Measurements from ENCODE around the gene CAMTA1. TPM values are rescaled to one million over a fixed set of nuclear protein-coding genes. Genes with fewer than 3 reads are reported as not detected.

CAMTA1 gene
- total and polyA plus RNA-seq, 9 of the 15 experiments (the other 6 are each of a cell fraction or from before 2014, with no cell fraction given) = 43.9 to 161 (median 65.9) TPM

- TF ChIP-seq SOX6 (IDR thresholded peaks at IDR 0.05) (no peak), ZKSCAN1 (IDR thresholded peaks at IDR 0.05; ENCODE audit: low read depth, low read length) (no peak), ZNF133 (CRISPR knock-in tag; IDR thresholded peaks at IDR 0.05) (no peak), HOXB6 (CRISPR knock-in tag; IDR thresholded peaks at IDR 0.05; ENCODE audit: borderline replicate concordance) (no peak), SETDB1 (IDR thresholded peaks at IDR 0.05; ENCODE audit: low read length) (no peak), ZNF274 (IDR thresholded peaks at IDR 0.05; ENCODE audit: borderline replicate concordance, low read depth, low read length) (no peak), RBFOX2 (IDR thresholded peaks at IDR 0.05; ENCODE audit: low read depth, low read length) (no peak), TCF7 (IDR thresholded peaks at IDR 0.05; ENCODE audit: borderline replicate concordance) (no peak)
Observed at GRCh38 chr1:7513081-7513480, 727.8 kb downstream of the CAMTA1 start (continued).

DNA sequence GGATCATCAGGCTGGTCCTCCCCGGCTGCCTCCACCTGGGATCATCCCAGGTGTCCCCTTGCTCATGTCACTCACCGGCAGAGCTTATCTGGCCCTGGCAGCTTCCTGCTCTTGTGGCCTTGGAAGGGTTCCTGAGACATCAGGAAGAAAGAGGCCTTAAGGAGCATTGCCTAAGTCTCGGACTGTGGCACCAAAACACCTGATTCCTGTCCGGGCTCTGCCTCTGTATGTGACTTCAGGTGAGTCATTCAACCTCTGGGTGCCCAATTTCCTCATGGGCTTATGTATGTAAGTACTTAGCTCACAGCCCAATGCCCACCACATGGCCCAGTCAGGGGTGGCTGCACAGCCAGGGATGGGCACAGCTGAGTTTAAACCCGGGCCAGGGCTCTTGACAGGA lies 729.9 kb downstream of the CAMTA1 start:
- intact Hi-C loops (cut with micrococcal nuclease) = no loop called here
- no peak overlapping the region for H3K27ac ChIP-seq (ENCODE audit: extremely low read depth, low read depth, low read length)
- ChIA-PET CTCF (ENCODE audit: low intra/inter-chr PET ratio) (no interaction called here), POLR2A (interaction anchor here (1.1 kb wide), 1 partner anchor 20 kb away, joined by 3 read pairs; no protein-coding TSS in a partner anchor)
- ATAC-seq = no peak
- no peaks in the 10 kb centered on the region for H3K79me2 ChIP-seq (ENCODE audit: control insufficient read depth, insufficient read depth, low read length)
- BruUV-seq (replicated peaks) = no TSS peak
- no peak for DNase-seq (ENCODE audit: extremely low read depth in 1 of 4, low spot score in 3 of 4)
- no peak overlapping the region; a peak in 1 of 4 replicates for H3K9ac ChIP-seq (ENCODE audit: insufficient read depth in 1 of 2, low read depth in 2 of 2, low read length in 2 of 2)
- no peaks in the 10 kb centered on the region for H3K4me1 ChIP-seq (replicated peaks in 1 of 2; ENCODE audit: control insufficient read depth in 2 of 2, insufficient read depth in 2 of 2, low read length in 2 of 2)
- no peak overlapping the region for H2AFZ ChIP-seq (ENCODE audit: low read depth, low read length)
- no peaks in the 10 kb centered on the region for H3K9me1 ChIP-seq (ENCODE audit: control insufficient read depth, insufficient read depth, low read length)
- peaks cover 4% of the 10 kb centered on the region; the same call in 1 of the 2 replicates for H4K20me1 ChIP-seq (replicated peaks; ENCODE audit: control insufficient read depth, insufficient read depth, low read length)
- in situ Hi-C loops (cut with MboI) = no loop called here
- WGBS (ENCODE audit: insufficient coverage, low coverage, missing lambda C conversion rate) = 3% methylated on average over 5 of the region's 5 CpGs
- FAIRE-seq = no peak
- H3K4me2 ChIP-seq (ENCODE audit: insufficient read depth, low read length) = no peak overlapping the region
- H3K36me3 ChIP-seq (ENCODE audit: control insufficient read depth, insufficient read depth, low read length) = no peaks in the 10 kb centered on the region
- H3K27me3 ChIP-seq (ENCODE audit: control insufficient read depth in 2 of 2, insufficient read depth in 2 of 2, low read length in 2 of 2) = peaks cover 0 to 45% of the 10 kb centered on the region in 2 experiments; a peak in 3 of 5 replicates
- H3K9me3 ChIP-seq (replicated peaks; ENCODE audit: control insufficient read depth, insufficient read depth, low read depth, low read length) = no peaks in the 10 kb centered on the region
- no peak overlapping the region for H3K4me3 ChIP-seq
- TF ChIP-seq SIN3B (IDR thresholded peaks at IDR 0.05; ENCODE audit: low read depth) (no peak), NFXL1 (CRISPR knock-in tag; IDR thresholded peaks at IDR 0.05) (no peak), IRF1 (CRISPR knock-in tag; IDR thresholded peaks at IDR 0.05; ENCODE audit: borderline replicate concordance) (no peak), PCBP2 (IDR thresholded peaks at IDR 0.05; ENCODE audit: low read depth, low read length, poor library complexity, severe bottlenecking) (no peak), ZFP36 (IDR thresholded peaks at IDR 0.05; ENCODE audit: low read depth, low read length, partially characterized antibody) (no peak), MAFG (tag; conservative IDR thresholded peaks at IDR 0.05) (no peak), FOXA1 (IDR thresholded peaks at IDR 0.05; ENCODE audit: borderline replicate concordance) (no peak), CHD4 (IDR thresholded peaks at IDR 0.05; ENCODE audit: insufficient read depth, insufficient replicate concordance, low read depth, low read length, poor library complexity, severe bottlenecking) (no peak), MYBL2 (IDR thresholded peaks at IDR 0.05; ENCODE audit: low read depth) (no peak), MYBL2 (CRISPR knock-in tag; IDR thresholded peaks at IDR 0.05; ENCODE audit: borderline replicate concordance) (no peak), EP400 (IDR thresholded peaks at IDR 0.05) (no peak), ZNF511 (CRISPR knock-in tag; IDR thresholded peaks at IDR 0.05) (no peak)
- TF ChIP-seq, protein P1, sequence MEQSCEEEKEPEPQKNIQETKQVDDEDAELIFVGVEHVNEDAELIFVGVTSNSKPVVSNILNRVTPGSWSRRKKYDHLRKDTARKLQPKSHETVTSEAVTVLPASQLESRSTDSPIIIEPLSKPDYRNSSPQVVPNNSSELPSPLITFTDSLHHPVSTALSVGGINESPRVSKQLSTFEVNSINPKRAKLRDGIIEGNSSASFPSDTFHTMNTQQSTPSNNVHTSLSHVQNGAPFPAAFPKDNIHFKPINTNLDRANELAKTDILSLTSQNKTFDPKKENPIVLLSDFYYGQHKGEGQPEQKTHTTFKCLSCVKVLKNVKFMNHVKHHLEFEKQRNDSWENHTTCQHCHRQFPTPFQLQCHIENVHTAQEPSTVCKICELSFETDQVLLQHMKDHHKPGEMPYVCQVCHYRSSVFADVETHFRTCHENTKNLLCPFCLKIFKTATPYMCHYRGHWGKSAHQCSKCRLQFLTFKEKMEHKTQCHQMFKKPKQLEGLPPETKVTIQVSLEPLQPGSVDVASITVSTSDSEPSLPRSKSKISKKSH (CRISPR knock-in tag; IDR thresholded peaks at IDR 0.05) = no peak
